HepG2 (cell line): ENCODE measurements around the gene PARD3. TPM values are rescaled to one million over a fixed set of nuclear protein-coding genes. Genes with fewer than 3 reads are reported as not detected.

Source experiments
- AKAP8 ChIP-seq: sonication (generic); formaldehyde crosslinking; IDR thresholded peaks from 2 replicates; pipeline ENCODE4 v1.5.1; 2020; ENCODE audit warnings: mild to moderate bottlenecking, missing genetic modification reagents
- CSRNP1 ChIP-seq: sonication (generic); formaldehyde crosslinking; IDR thresholded peaks from 2 replicates; pipeline ENCODE4 v1.8.1; 2023; ENCODE audit warnings: mild to moderate bottlenecking, missing genetic modification reagents
- DMTF1 ChIP-seq: sonication (generic); formaldehyde crosslinking; IDR thresholded peaks from 2 replicates; pipeline ENCODE4 v1.4.0; 2020; ENCODE audit warnings: mild to moderate bottlenecking, missing genetic modification reagents
- FOSL1 ChIP-seq: sonication (generic); formaldehyde crosslinking; IDR thresholded peaks from 2 replicates; pipeline ENCODE4 v1.9.0; 2021; ENCODE audit warnings: missing genetic modification reagents, borderline replicate concordance
- MAFF ChIP-seq: IDR thresholded peaks from 2 replicates; pipeline ENCODE4 v1.6.1; 2011; ENCODE audit warnings: low read depth, low read length, improper control_type of control experiment
- MAZ ChIP-seq, 2 experiments: sonication (generic) in 1 of 2; formaldehyde crosslinking in 1 of 2; IDR thresholded peaks; 2 replicates each; pipeline versions ENCODE4 v1.5.0 to v1.6.1; 2012 to 2020; ENCODE audit warnings: low read depth in 2 of 2, mild to moderate bottlenecking in 2 of 2, borderline replicate concordance in 1 of 2, improper control_type of control experiment in 1 of 2, low read length in 1 of 2, missing genetic modification reagents in 1 of 2, moderate library complexity in 1 of 2
- MED1 ChIP-seq: sonication (generic); formaldehyde crosslinking; IDR thresholded peaks from 2 replicates; pipeline ENCODE4 v1.4.0; 2020; ENCODE audit warnings: missing genetic modification reagents
- SKIL ChIP-seq: sonication (generic); formaldehyde crosslinking; IDR thresholded peaks from 2 replicates; pipeline ENCODE4 v1.8.0; 2022; ENCODE audit warnings: missing genetic modification reagents, mild to moderate bottlenecking, moderate library complexity, borderline replicate concordance
- SMAD1 ChIP-seq: sonication (generic); formaldehyde crosslinking; IDR thresholded peaks from 2 replicates; pipeline ENCODE4 v1.4.0; 2020; ENCODE audit warnings: missing genetic modification reagents, low read depth, mild to moderate bottlenecking, borderline replicate concordance
- SOX5 ChIP-seq: IDR thresholded peaks from 2 replicates; pipeline ENCODE4 v1.6.1; 2016; ENCODE audit warnings: borderline replicate concordance
- SRY ChIP-seq: sonication (generic); formaldehyde crosslinking; IDR thresholded peaks from 2 replicates; pipeline ENCODE4 v1.8.0; 2022; ENCODE audit warnings: mild to moderate bottlenecking, missing genetic modification reagents
- SUZ12 ChIP-seq: fragments of 150-350 bp; IDR thresholded peaks from 2 replicates; pipeline ENCODE4 v1.6.1; 2014; ENCODE audit warnings: low read depth, low read length
- TBP ChIP-seq: sonication (generic); formaldehyde crosslinking; IDR thresholded peaks from 2 replicates; pipeline ENCODE4 v1.5.0; 2020; ENCODE audit warnings: missing genetic modification reagents
- THAP11 ChIP-seq: IDR thresholded peaks from 2 replicates; pipeline ENCODE4 v1.6.1; 2016; ENCODE audit warnings: missing biosample characterization, missing genetic modification reagents
- ZBTB8A ChIP-seq: sonication (generic); formaldehyde crosslinking; IDR thresholded peaks from 2 replicates; pipeline ENCODE4 v1.4.0; 2020; ENCODE audit warnings: mild to moderate bottlenecking, low read depth, missing genetic modification reagents, borderline replicate concordance
- ZNF12 ChIP-seq: sonication (generic); formaldehyde crosslinking; IDR thresholded peaks from 2 replicates; pipeline ENCODE4 v1.5.0; 2020; ENCODE audit warnings: missing genetic modification reagents
- ZNF160 ChIP-seq: sonication (generic); formaldehyde crosslinking; IDR thresholded peaks from 2 replicates; pipeline ENCODE4 v1.8.0; 2022; ENCODE audit warnings: mild to moderate bottlenecking, inconsistent platforms, missing genetic modification reagents
- ZNF574 ChIP-seq: sonication (generic); formaldehyde crosslinking; IDR thresholded peaks from 2 replicates; pipeline ENCODE4 v1.4.0; 2020; ENCODE audit warnings: missing genetic modification reagents
- ZNF841 ChIP-seq: sonication (generic); formaldehyde crosslinking; IDR thresholded peaks from 2 replicates; pipeline ENCODE4 v1.8.1; 2023; ENCODE audit warnings: missing genetic modification reagents, borderline replicate concordance
- polyA plus RNA-seq, 8 experiments: library from polyadenylated mRNA; depleted of rRNA in 3 of 8; stranded (reverse) in 7 of 8; unstranded in 1 of 8; fragments of >200 nt; fragmentation: Illumina TruSeq in 4 of 8; extraction: Trizol in 4 of 8; gene quantifications; 2 replicates each; pipeline versions ENCODE4 v1.2.1 to v1.2.3, GENCODE V29; 2011 to 2016; ENCODE audit warnings: low read depth in 4 of 8, missing spikeins in 1 of 8, mixed read lengths in 1 of 8; ENCODE audit not compliant: insufficient read depth in 1 of 8
- total RNA-seq, 5 experiments: library from RNA; depleted of rRNA; stranded (reverse); fragments of >200 nt; fragmentation: Illumina TruSeq; extraction: Trizol; gene quantifications; 2 replicates each; pipeline ENCODE4 v1.2.3, GENCODE V29; 2016; ENCODE audit warnings: low read depth in 1 of 5
- TF ChIP-seq, protein P1 (sequence below): sonication (generic); formaldehyde crosslinking; IDR thresholded peaks from 2 replicates; pipeline ENCODE4 v1.4.0; 2020; ENCODE audit warnings: mild to moderate bottlenecking, missing genetic modification reagents

PARD3 gene
- total and polyA plus RNA-seq, 2 of the 13 experiments (the other 11 are each of a cell fraction or from before 2014, with no cell fraction given) = 40.9 to 60.0 TPM

DNA sequence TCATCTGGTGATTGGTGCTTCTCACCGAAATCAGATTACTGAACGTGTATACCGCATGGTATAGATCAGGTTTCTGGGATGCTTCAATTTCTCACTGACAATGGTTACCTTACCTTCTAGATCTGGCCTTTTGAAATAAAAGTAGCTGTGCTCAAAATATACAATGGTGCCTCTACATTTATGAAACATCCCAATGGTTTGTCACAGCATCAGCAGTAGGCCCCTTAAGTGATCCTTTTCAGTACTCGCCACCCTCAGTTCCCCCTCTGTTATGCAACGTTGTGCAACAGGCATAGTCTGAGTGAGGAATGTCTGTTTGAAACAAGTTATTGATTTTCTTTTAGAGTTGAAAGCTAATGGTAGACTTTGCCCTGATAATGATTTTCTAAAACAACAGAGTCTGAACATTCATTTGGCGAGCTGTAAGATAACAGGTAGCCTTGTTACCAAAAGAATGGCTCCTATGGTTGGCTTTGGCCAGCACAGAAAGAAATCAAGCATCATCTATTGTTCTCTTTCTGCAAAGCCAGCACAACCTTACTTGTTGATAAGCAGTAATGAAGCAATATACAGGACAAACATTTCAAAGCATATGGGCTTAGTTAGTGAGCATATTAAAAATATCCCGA lies 693.9 kb downstream of the PARD3 start (continued):
- 0 out of 2 replicates have a peak, but pooled peaks have one; percentile 40 for TF ChIP-seq AKAP8 (CRISPR knock-in tag)
- TF ChIP-seq ZBTB8A (CRISPR knock-in tag) = 0 out of 2 replicates have a peak, but pooled peaks have one; percentile 44
- peak; percentile 56 for TF ChIP-seq MAFF
- TF ChIP-seq THAP11 (CRISPR knock-in tag) = peak; percentile 86
- TF ChIP-seq TBP = no peak
- no peak for TF ChIP-seq ZNF160
- TF ChIP-seq ZNF574 (CRISPR knock-in tag) = peak; percentile 53; the same call in 1 of the 2 replicates
- TF ChIP-seq, protein P1, sequence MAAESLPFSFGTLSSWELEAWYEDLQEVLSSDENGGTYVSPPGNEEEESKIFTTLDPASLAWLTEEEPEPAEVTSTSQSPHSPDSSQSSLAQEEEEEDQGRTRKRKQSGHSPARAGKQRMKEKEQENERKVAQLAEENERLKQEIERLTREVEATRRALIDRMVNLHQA (CRISPR knock-in tag) = peak; percentile 95; the same call in 1 of the 2 replicates
- peak; percentile 36; the same call in 1 of the 2 replicates for TF ChIP-seq MAZ (IDR thresholded peaks at IDR 0.05; ENCODE audit: borderline replicate concordance, low read depth, low read length)
- no peak; the same call in 1 of the 2 replicates for TF ChIP-seq MAZ (CRISPR knock-in tag; IDR thresholded peaks at IDR 0.05; ENCODE audit: low read depth)
- TF ChIP-seq MED1 (CRISPR knock-in tag) = peak; percentile 96
- peak; percentile 99 for TF ChIP-seq SOX5 (CRISPR knock-in tag)
- no peak for TF ChIP-seq SRY (CRISPR knock-in tag)
- TF ChIP-seq SMAD1 (CRISPR knock-in tag) = no peak
- no peak for TF ChIP-seq FOSL1
- TF ChIP-seq DMTF1 (CRISPR knock-in tag) = no peak
- TF ChIP-seq ZNF841 (CRISPR knock-in tag) = no peak
- peak; percentile 79; the same call in 1 of the 2 replicates for TF ChIP-seq ZNF12
- no peak for TF ChIP-seq CSRNP1 (CRISPR knock-in tag)
- peak; percentile 87 for TF ChIP-seq SKIL
- TF ChIP-seq SUZ12 = no peak
